Activated CD8-positive, alpha-beta memory T cell treated with anti-CD3 and anti-CD28 coated beads for 48 hours (primary cell): ENCODE results near the gene ADAMTSL5.
"Not testable (repeated sequence)": the region's sequence is repeated elsewhere in the genome, so short reads cannot be mapped to it uniquely, and the experiment has no call there.

Source experiments
- DNase-seq, 3 experiments: peaks; one replicate each; pipeline ENCODE4 v3.0.0-alpha.2; 2020; ENCODE audit warnings: low read depth in 2 of 3, low spot score in 2 of 3

ADAMTSL5 gene

GRCh38 chr19:1512671-1513498 is at the start of gene ADAMTSL5:
ADAMTSL5 (minus strand) TSS chr19:1513019; CDS start chr19:1510943, 2,076 bp downstream.
- peak in 2 of 3 experiments; percentile 48 to 57 for DNase-seq

GRCh38 chr19:1561236-1561842 is 48.5 kb upstream of the ADAMTSL5 start:
- no peak for DNase-seq

- DNase-seq = no peak
Observed at GRCh38 chr19:1560286-1560882, 47.6 kb upstream of the ADAMTSL5 start.

GRCh38 chr19:1558552-1558951 is 45.7 kb upstream of the ADAMTSL5 start:
- DNase-seq = no peak

GRCh38 chr19:1556390-1557070 is 43.7 kb upstream of the ADAMTSL5 start:
- DNase-seq = no peak

- DNase-seq = no peak
Observed at GRCh38 chr19:1555487-1556389, 42.9 kb upstream of the ADAMTSL5 start.

GRCh38 chr19:1554968-1555367 is 42.1 kb upstream of the ADAMTSL5 start:
- DNase-seq = no peak

- DNase-seq = no peak
Observed at GRCh38 chr19:1553415-1553814, 40.6 kb upstream of the ADAMTSL5 start.

- no peak for DNase-seq
Observed at GRCh38 chr19:1551068-1552040, 38.5 kb upstream of the ADAMTSL5 start.

GRCh38 chr19:1549332-1549945 is 36.6 kb upstream of the ADAMTSL5 start:
- no peak for DNase-seq

- DNase-seq = no peak
Observed at GRCh38 chr19:1540365-1540925, 27.6 kb upstream of the ADAMTSL5 start.

- not testable (repeated sequence) for DNase-seq
Observed at GRCh38 chr19:1539749-1540148, 26.9 kb upstream of the ADAMTSL5 start.

GRCh38 chr19:1538978-1539377 is 26.2 kb upstream of the ADAMTSL5 start:
- DNase-seq = no peak

GRCh38 chr19:1535699-1536098 is 22.9 kb upstream of the ADAMTSL5 start:
- not testable (repeated sequence) for DNase-seq

- no peak for DNase-seq
Observed at GRCh38 chr19:1534972-1535371, 22.2 kb upstream of the ADAMTSL5 start.

GRCh38 chr19:1533510-1534150 is 20.8 kb upstream of the ADAMTSL5 start:
- no peak for DNase-seq

- no peak for DNase-seq
Observed at GRCh38 chr19:1532003-1532402, 19.2 kb upstream of the ADAMTSL5 start.

- DNase-seq = no peak
Observed at GRCh38 chr19:1531587-1531986, 18.8 kb upstream of the ADAMTSL5 start.
